DMS153 treated with DMSO at 0.1 percent for 48 hours (cell line): ENCODE results near the gene HACD1.

Experiments used
- DNase-seq: peaks from one replicate; lab custom pipeline; 2025; ENCODE audit not compliant: unreplicated experiment; lab: John Stamatoyannopoulos, UW

HACD1 gene, protein sequence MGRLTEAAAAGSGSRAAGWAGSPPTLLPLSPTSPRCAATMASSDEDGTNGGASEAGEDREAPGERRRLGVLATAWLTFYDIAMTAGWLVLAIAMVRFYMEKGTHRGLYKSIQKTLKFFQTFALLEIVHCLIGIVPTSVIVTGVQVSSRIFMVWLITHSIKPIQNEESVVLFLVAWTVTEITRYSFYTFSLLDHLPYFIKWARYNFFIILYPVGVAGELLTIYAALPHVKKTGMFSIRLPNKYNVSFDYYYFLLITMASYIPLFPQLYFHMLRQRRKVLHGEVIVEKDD

DNA sequence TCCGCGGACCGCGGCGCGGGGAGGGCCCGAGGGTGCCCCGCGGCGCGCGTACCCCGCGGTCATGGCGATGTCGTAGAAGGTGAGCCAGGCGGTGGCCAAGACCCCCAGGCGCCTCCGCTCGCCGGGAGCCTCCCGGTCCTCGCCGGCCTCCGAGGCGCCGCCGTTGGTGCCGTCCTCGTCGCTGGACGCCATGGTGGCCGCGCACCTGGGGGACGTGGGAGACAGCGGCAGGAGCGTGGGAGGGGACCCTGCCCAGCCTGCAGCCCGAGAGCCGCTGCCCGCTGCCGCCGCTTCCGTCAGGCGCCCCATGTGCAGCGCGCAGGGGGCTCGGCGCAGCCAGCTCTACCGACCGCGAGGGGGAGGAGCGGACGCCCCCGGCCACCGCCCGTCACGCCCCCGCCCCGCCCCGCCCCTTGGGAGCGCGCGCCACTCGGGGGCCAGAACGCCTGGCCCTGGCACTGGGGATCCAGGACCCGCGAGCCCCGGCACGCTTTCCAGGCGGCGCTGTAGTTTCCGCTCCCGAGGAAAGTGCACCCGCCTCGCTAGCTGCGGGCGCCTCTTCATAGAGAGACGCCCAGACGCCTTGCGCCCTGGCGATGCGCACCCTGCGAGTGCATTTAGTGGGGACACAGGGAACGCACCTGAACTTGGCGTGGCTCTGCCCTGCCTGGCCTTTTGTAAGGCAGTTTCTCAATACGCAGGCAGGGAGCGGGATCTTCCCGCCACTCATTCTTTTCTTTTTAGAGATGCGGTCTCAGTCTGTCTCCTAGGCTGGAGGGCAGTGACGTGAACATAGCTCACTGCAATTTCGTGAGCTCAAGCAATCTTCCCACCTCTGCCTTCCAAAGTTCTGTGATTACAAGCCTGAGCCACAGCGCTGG, at the start of gene HACD1:
Gene HACD1, minus strand, starts transcription at position 344 of the 881 bp plus-strand sequence. Its CDS starts 35 bp downstream, at position 309.
- DNase-seq, result no peak

DNA sequence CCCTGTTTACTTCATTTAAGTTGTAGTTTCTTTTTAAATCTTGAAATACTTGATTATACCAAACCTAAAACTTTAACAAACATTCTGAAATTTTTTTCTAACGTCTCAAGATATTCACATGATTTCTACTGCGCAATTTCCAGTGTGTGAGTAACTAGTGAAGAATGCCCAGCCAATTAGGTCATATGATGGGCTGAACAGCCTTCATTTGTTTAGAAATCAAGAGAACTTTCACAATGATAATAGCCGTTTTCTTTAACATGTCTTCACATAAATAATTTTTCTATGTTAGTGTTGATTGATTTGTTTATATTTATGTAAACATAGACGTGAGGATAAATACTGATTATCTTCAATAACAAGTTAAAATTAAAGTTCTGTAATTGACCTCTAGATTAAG, 48.6 kb upstream of the HACD1 start:
- no peak for DNase-seq

DNA sequence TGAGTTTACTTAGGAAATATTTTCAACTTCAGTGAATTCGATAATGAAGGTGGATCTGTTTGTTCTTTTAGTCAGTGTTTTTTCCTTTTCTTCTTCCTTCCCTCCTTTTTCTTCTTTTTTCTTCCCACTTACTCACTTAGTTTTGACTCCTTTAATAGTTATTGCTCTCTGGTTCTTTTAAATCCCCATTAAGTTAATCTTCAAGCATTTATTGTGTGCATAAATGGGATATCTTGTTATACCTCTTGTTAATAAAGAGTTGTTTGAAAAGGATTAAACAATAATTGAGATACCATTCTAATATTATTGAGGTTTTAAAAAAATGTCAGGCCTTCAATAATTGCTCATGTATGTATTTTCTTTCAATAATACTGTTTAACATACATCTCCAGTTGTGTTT, 46.3 kb upstream of the HACD1 start:
- DNase-seq, result no peak

DNA sequence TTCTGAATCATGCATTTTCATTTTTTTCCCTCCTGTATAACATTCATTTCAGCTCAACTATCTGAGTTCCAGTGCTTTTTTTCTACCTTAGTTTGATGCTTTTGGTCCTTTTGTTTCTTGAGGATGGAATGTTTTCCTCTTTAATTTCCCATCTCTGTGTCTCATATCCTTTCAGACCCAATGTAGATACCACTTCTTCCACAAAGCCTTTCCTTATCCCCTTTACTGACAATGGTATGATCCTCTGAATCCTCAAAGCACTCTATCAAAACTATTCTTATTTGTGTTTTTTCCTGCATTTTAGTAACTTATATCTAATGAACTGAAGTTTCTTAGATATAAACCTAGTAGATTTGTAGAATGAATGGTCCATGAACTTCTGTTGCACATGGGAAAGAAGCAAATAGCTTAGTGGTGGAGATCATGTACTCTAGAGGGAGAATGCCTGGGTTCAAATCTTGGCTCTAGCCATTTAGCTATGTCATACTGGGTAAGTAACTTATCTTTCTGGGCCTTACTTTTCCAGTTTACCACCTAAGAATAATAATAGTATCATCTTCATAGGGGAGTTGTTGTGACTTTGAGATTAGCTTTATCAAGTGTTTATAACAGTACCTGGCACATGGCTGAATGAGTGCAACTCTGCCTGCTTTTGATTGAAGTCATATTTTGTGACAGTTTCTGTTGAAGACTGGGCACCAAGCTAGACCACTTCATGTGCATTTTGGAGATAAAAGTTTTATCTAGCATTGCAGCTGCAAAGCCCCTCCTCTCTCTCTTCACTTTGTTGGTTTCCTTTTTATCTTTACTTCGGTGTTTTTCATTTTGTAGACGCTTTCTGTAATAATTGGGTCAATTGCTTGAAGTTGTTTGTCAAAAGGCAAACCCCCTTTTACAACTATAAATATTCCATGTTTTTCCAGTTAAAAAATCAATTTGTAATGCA, 45.3 kb upstream of the HACD1 start:
- DNase-seq, result no peak

DNA sequence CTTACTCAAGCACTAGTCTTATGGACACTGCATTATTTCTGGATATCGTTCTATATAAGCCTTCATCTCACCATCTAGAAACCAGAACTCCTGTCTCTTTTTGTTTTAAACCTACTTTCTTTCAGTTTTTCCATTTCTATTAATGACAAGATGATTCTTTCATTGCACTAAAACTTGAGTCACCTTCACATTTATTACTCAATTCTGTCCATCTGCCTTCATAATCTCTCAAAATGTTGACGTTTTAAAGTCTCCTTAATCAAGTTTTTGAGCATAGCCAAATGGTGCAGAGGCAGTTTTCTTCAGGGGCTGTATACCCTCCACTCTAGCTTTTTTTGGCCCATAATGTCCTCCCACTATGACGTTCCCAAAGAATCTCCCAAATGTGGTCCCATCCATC, 44.3 kb upstream of the HACD1 start:
- DNase-seq, result no peak

DNA sequence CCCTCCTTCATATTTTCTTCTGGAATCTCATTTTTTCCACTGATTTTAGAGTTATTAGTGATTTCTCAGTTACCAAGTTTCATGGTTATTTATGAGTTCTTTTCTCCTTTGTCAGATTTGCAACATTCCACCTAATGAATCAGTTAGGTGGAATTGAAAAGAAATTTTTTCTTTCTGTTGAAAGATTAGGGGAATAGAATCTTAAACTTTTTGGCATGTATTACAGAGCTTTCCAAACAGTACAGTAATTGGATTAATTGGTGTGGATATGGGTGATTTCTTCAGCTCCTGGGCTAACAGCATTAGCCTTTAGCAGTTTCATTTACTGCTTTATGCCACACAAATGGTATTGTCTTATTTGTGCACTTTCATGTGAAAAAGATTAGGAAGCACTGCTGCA, 43.7 kb upstream of the HACD1 start:
- no peak for DNase-seq

DNA sequence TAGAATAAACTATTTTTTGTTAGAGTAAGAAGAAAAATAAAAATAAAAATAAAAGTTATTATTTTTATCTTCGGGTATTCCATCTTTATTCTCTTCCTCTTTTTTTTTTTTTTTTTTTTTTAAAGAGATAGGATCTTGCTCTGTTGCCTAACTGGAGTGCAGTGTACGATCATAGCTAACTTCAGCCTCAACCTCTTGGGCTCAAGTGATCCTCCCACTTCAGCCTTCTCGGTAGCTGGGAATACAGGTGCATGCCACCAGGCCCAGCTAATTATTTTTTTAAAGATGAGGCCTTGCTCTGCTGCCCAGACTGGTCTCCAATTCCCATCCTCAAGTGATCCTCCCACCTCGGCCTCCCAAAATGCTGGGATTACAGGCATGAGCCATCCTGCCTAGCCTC, 42.2 kb upstream of the HACD1 start:
- DNase-seq, result no peak

DNA sequence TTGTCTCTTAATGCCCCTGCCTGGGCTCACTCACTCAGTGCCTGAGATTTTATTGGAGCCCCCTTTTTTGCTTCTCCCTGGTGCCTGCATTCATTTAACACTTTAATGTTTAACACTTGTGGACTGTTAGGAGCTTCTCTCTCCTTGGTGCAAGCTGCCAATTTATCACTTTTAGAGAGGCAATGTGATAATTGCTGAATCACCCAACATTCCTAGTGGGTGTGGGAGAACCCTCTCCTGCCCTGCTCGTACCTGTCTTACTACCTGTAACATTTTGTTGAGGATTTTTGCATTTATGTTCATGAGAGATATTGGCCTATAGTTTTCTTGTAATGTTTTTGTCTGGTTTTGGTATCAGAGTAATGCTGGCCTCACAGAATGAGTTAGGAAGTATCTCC, 39.9 kb upstream of the HACD1 start:
- DNase-seq, result no peak

DNA sequence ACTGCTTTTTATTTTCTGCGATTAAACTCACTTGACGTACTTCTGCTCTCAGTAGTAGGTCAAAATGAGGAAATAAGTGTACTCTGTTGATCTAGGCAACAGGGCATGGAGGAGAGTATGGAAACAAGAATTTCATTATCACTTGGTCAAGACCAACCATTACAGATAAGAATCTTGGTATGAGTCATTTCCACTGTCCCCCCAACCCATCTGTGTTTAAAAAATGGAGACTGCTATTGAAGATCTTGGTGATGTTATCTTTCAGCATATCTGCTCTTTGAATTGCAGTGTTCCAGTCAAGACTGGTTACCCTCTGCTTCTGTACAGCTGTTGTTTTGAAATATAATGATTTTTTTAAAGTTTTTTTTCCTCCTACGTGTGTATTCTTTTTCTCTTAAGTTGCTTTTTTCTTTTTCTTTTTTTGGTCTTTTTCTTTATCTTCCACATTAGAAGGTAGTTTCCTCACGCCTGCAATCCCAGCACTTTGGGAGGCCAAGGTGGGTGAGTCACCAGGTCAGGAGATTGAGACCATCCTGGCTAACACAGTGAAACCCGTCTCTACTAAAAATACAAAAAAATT, 38.5 kb upstream of the HACD1 start:
- no peak for DNase-seq

DNA sequence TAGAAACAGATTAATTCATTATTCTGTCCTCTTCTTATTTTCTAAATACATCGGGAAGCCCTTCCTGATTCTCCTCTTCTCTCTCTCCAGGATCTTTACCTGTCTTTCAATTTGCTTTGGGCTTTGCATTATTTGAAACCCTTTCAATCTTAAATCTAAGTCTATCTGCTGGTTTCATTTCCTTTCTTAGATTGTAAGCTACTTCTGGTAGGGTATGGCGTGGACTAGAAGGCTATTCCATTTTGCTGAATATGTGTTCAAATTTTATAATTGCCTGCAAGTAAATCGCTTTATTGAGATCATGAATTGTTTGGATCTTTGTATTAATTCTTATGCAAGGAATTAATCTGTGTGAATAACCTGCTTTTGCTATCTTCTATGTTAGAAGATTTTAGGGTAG, 37.8 kb upstream of the HACD1 start:
- DNase-seq, result no peak

DNA sequence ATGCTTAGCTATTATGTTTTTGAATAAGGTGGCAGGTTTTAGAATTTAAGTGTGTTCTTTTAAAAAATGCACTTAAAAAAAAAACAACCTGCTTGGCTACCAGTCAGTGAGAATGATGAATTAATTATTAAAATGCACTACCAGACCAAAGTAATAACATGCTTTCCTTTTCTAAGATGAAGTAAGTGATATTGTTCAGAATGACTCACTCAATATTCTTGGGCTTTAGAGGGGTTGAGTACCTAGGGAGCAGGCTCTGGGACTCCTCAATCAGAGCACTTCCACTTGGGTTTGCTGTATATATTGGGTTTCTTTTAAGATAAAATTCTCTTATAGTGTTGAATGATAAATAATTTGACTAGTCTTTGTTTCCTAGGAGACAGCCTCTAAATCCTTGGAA, 35.4 kb upstream of the HACD1 start:
- no peak for DNase-seq

DNA sequence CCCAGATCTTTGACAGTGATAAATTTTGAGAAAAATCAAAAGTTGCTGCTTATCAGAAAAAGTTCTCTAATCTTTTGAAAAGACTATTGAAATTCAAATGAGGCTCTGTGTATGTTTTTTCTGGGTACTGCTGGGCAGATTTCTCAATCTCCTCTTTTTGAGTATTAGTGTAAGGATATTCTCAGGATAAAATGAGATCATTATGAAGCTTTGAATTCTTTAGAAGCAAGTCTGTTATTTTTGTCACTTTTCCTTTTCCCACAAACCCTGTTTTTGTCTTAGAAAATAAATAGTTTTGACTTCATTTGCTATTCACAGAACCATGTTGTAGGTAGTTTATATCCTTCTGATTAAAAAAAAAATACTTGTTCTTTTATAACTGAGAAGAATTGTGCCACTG, 34.7 kb upstream of the HACD1 start:
- DNase-seq, result no peak

DNA sequence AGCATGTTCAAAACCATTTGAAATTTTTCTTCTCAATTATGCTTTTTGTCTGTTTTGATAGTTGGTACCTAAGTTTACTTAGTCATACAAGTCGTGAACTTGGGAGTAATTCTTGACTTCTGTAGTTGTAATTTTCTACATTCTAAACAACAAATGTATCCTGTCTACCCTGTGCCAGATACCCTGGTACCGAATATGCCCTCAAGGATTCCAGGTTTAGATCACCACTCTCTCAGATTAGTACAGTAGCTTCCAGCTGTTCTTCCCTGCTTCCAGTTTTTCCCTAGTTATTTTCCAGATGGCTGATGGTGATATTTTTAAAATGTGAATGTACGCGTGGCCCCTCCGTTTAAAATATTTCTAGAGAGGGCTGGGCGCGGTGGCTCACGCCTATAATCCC, 33.2 kb upstream of the HACD1 start:
- DNase-seq, result no peak

DNA sequence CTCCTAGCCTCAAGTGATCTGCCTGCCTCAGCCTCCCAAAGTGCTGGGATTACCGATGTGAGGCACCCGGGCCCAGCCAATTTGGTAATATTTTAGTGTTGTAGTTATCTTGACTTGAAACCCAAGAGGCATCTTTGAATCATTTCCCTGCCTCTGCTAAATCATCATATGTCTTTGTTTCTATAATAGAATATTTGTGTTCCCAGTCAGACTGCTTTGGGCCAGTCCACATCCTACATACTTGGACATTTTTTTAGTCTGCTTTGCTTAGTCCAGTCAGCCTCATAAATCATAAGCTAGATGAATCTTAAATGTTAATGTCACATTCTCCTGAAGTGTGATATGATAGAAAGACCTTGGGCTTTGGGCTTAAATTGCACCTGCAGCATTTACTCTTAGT, 32.7 kb upstream of the HACD1 start:
- no peak for DNase-seq

DNA sequence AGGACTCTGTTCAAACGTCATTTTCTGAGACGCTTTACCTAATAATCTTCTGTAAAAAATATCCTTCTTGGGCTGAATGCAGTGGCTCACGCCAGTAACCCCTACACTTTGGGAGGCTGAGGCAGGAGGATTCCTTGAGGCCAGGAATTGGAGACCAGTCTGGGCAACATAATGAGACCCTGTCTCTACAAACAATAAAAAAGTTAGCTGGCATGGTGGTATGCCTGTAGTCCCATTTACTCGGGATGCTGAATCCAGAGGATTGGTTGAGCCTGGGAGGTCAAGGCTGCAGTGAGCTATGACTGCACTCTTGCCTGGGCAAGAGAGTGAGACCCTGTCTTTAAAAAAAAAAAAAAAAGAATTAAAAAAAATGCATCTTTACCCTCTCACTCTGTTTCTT, 31.9 kb upstream of the HACD1 start:
- no peak for DNase-seq

DNA sequence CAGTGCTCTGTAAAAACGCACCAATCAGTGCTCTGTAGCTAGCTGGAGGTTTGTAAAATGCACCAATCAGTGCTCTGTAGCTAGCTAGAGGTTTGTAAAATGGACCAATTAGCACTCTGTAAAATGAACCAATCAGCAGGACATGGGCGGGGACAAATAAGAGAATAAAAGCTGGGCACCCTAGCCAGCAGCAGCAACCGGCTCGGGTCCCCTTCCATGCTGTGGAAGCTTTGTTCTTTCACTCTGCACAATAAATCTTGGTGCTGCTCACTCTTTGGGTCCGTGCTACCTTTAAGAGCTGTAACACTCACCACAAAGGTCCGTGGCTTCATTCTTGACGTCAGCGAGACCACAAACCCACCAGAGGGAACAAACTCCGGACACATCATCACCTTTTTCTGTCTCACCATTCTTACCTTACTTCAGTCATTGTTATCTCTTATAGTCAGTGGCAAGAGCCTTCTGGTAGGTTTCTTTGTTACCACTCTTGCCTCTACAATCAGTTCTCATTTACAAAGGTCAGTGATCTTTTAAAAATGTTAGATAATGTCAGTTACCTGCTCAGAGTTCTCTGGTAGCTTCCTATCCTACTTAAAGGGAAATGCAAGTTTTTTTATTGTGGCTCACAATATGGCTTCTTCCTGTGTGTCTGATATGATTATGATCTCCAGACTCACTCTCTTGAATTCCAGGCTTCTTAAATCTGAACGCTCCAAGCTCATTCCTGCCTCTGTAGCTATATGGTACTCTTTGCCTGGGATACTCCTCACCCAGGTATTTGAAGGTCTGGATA, 31.3 kb upstream of the HACD1 start:
- DNase-seq, result no peak

DNA sequence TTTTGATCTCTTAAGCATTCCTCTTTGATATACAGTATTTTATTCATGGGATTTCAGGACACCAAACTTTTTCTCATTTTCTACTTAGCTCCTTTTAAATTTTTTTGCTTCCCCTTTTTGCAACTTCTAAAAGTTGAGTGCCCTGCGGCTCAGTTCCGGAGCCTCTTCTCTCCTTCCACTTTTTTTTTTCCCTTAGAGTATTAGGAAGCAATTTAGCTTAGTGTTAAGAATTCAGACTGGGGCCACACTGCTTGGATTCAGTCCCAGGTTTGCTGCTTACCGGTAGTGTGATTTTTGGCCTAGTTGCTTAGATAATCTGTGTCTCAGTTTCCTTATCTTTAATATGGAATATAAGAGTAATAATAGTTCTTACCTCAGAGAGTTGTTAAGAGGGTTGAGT, 30.2 kb upstream of the HACD1 start:
- DNase-seq, result no peak

DNA sequence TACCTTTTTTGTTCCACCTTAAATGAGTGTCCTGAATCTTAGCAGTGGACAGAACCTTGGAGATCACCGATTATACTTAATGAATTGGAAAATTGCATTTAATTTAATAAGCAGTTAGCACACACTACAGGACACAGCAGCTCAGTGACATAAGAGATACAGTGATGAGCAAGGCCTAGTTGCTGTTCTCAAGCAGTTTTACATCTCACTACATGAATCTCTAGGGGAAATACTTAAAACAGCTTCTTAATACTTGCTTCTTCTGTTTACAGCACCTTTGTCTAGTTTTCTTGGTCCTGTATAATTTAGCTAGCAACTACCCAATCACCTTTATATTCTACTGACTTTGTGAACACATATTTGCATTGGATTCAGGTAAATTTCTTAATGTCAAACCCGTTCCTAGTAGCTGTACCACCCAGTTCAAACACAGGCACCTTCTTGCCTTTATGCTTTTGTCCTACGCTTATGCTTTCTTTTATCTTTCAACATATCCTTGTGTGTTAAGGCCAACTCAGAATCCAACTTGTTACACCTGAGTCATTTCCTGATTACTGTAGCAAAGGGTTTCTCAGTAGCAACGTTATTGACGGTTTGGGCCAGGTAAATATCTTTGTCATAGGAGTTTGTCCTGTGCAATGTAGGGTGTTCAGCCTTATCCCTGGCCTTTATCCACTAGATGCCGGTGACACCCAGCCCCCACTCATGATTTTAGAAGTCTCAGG, 28.6 kb upstream of the HACD1 start:
- no peak for DNase-seq

DNA sequence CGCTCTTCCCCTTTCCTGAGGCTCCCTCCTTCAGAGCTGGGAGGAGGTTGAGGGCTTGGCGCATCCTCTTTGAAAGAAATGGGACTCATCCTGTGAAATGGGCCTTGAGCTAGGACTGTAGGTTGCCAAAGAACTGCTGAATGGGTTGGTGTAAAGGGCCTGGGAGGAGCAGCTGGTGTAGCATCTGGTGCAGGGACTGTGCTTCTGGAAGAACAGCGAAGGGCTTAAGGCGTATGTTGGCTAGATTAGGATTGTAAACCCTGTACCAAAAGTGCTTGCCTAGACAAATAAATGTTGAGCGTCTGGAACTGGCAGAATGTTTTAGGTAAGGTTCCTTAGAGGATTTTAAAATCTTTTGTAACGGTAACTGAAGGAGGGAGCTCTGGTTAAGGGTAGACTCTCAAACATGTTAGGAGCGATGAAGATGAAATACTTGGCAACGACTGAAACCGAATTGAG, 27.3 kb upstream of the HACD1 start:
- DNase-seq, result no peak
